Stomach (tissue), 9 donors: ENCODE results near the gene KIRREL3. TPM values are rescaled to one million over a fixed set of nuclear protein-coding genes. Genes with fewer than 3 reads are reported as not detected.

Experiments
- DNase-seq, 2 donors: peaks; one replicate each; pipeline versions ENCODE4 v3.0.0 to v3.0.0-alpha.2; 2013 to 2019
- H3K27ac ChIP-seq, 5 donors: fragments of 200-600 bp in 4 of 5; sonication (generic) in 4 of 5; one replicate each; pipeline ENCODE4 v1.5.1; 2013 to 2019; ENCODE audit warnings: mild to moderate bottlenecking in 1 of 5, moderate library complexity in 1 of 5
- H3K27me3 ChIP-seq, 3 donors: fragments of 200-600 bp; sonication (generic); one replicate each; pipeline ENCODE4 v1.5.1; 2017 to 2019; ENCODE audit warnings: mixed run types in 1 of 3
- H3K36me3 ChIP-seq, 4 donors: fragments of 200-600 bp; sonication (generic); 1 replicate in 3 of 4; 2 replicates in 1 of 4; pipeline ENCODE4 v1.5.1; 2016 to 2019
- H3K4me1 ChIP-seq, 4 donors: fragments of 200-600 bp; sonication (generic); one replicate each; pipeline ENCODE4 v1.5.1; 2016 to 2019
- H3K4me3 ChIP-seq, 4 donors: fragments of 200-600 bp; sonication (generic) in 3 of 4; one replicate each; pipeline ENCODE4 v1.5.1; 2016 to 2019; ENCODE audit warnings: mild to moderate bottlenecking in 1 of 4
- H3K9me3 ChIP-seq, 4 donors: fragments of 200-600 bp; sonication (generic); one replicate each; pipeline ENCODE4 v1.5.1; 2016 to 2019
- EP300 ChIP-seq: sonication (generic); formaldehyde crosslinking; IDR thresholded peaks from one replicate; pipeline ENCODE4 v1.6.1; 2017; ENCODE audit warnings: antibody characterized with exemption
- POLR2A ChIP-seq, 4 donors: fragments of 450-650 bp; IDR thresholded peaks; one replicate each; pipeline ENCODE4 v1.6.1; 2016; ENCODE audit warnings: antibody characterized with exemption in 4 of 4, control low read depth in 2 of 4, mild to moderate bottlenecking in 1 of 4, moderate library complexity in 1 of 4
- POLR2AphosphoS5 ChIP-seq, 3 donors: sonication (generic); formaldehyde crosslinking; IDR thresholded peaks; one replicate each; pipeline ENCODE4 v1.6.1; 2016; ENCODE audit warnings: antibody characterized with exemption in 3 of 3
- WGBS, 5 donors: extraction: QIAGEN DNeasy Blood & Tissue Kit in 3 of 5; methylation state at CpG; one replicate each; pipeline versions ENCODE4 v1.1.5 to v1.1.7; 2013 to 2018; 5-methylcytosine and 5-hydroxymethylcytosine counted together
- intact Hi-C: fragments of 100-400 bp; cut with DNase I; formaldehyde crosslinking; loops from one replicate; pipeline ENCODE4 v1.15.1; 2023; ENCODE audit warnings: low total_unique reads
- polyA plus RNA-seq, 3 donors: library from polyadenylated mRNA; stranded (reverse); fragments of 200-250 nt; gene quantifications; one replicate each; pipeline ENCODE4 v1.2.3, GENCODE V29; 2013
- total RNA-seq, 5 donors: library from RNA; depleted of rRNA; stranded (reverse); fragments of >200 nt; gene quantifications; one replicate each; pipeline versions ENCODE4 v1.1.0 to v1.2.3, GENCODE V29; 2014 to 2016
- TF ChIP-seq, protein P1 (sequence below), 7 experiments: fragments of 450-650 bp in 4 of 7; fragments of 200-600 bp in 3 of 7; sonication (generic) in 3 of 7; IDR thresholded peaks; one replicate each; pipeline ENCODE4 v1.5.1; 2016 to 2019; ENCODE audit warnings: antibody characterized with exemption in 7 of 7, control low read depth in 2 of 7, mild to moderate bottlenecking in 1 of 7
- donor health status: healthy with polysubstance abuse.
- donor health status: Bipolar disorder and iron deficiency.
- donor health status: healthy.

Gene KIRREL3
- total and polyA plus RNA-seq, 8 donors: 0.10 to 1.7 (median 0.38) TPM; not detected in 4

DNA sequence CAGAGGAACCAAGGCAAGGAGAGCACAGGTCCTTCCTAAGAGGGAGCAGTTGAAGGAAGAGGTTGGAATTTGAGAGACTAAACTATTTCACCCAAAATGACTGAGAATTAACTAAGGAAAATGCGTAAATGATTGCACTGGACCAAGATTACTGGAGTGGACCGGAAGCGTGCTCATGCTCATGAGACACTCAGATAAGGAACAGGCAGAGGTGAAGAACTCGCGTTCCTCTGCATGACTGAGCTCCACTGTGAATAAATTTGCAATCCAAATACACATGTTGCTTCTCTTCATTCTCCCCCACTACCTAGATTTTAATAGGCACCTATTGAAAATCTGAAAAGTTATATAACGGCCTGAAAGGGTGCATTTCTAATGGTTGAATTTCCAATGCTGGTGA is 207.0 kb downstream of the KIRREL3 start:
- Histone ChIP-seq H3K27me3 (peaks cover 0 to 14% (median 5%) of the 10 kb centered on the region in 3 donors), H3K9me3 (no peaks in the 10 kb centered on the region), H3K4me1 (no peaks in the 10 kb centered on the region), H3K4me3 (no peak overlapping the region), H3K36me3 (no peaks in the 10 kb centered on the region), H3K27ac (no peak overlapping the region)
- intact Hi-C loops: no loop called here
- WGBS, 5 donors: 73 to 80% (median 78%) methylated on average over 6 of the region's 6 CpGs
- DNase-seq: no peak
- no peak for TF ChIP-seq POLR2AphosphoS5 (IDR thresholded peaks at IDR 0.05)
- no peak for TF ChIP-seq POLR2A (IDR thresholded peaks at IDR 0.05)
- TF ChIP-seq, protein P1, sequence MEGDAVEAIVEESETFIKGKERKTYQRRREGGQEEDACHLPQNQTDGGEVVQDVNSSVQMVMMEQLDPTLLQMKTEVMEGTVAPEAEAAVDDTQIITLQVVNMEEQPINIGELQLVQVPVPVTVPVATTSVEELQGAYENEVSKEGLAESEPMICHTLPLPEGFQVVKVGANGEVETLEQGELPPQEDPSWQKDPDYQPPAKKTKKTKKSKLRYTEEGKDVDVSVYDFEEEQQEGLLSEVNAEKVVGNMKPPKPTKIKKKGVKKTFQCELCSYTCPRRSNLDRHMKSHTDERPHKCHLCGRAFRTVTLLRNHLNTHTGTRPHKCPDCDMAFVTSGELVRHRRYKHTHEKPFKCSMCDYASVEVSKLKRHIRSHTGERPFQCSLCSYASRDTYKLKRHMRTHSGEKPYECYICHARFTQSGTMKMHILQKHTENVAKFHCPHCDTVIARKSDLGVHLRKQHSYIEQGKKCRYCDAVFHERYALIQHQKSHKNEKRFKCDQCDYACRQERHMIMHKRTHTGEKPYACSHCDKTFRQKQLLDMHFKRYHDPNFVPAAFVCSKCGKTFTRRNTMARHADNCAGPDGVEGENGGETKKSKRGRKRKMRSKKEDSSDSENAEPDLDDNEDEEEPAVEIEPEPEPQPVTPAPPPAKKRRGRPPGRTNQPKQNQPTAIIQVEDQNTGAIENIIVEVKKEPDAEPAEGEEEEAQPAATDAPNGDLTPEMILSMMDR (IDR thresholded peaks at IDR 0.05): no peak
- TF ChIP-seq EP300: no peak

DNA sequence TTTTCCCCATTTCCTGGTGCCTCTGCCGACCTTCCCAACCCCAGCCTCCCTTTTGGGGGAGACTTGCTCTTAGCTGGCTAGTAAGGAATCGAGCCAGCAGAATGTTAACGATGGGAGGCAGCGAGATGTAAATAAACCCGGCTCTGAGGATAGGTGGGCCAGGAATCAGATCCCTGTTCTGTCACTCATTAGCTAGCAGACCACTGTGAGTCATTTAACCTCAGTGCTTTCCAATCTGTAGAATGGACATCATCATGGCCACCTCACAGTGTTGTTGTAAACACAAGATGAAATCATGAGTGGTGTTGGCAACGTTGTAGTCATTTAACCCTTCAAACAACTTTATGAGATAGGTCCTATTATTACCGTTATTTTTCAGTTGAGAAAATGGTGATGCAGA is 208.6 kb downstream of the KIRREL3 start:
- H3K4me3 ChIP-seq: no peak overlapping the region
- H3K27me3 ChIP-seq: peaks cover 0 to 14% (median 5%) of the 10 kb centered on the region in 3 donors
- 68 to 79% (median 75%) methylated on average over 7 of the region's 7 CpGs for WGBS, 5 donors
- H3K27ac ChIP-seq: no peak overlapping the region
- DNase-seq: no peak
- intact Hi-C loops: no loop called here
- H3K4me1 ChIP-seq: no peaks in the 10 kb centered on the region
- TF ChIP-seq, protein P1 (IDR thresholded peaks at IDR 0.05): no peak
- TF ChIP-seq POLR2AphosphoS5 (IDR thresholded peaks at IDR 0.05) (no peak), EP300 (no peak), POLR2A (IDR thresholded peaks at IDR 0.05) (no peak)
- H3K9me3 ChIP-seq: no peaks in the 10 kb centered on the region
- H3K36me3 ChIP-seq: no peaks in the 10 kb centered on the region

DNA sequence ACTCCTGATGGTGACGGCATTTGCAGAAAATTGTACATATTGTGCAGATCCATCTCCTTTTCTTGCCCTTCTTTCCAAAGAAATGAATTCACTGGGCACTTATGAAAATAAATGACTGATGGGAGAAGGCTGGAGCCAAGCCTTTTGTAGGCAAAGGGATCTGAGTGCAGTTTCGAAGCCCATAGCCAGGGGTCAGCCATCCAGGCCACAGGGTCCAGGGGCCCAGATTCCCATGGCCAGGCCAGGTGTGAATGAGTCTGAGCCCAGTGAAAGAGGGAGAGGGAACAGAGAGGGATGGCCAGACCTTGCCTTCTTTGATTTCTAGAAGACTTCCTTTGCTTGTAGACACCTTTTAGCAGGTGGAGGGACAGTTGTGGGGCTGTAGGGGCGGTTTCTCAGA is 209.1 kb downstream of the KIRREL3 start:
- no peak overlapping the region for H3K27ac ChIP-seq
- no peak for DNase-seq
- no peak overlapping the region for H3K4me3 ChIP-seq
- WGBS, 5 donors: 66 to 82% (median 70%) methylated on average over 3 of the region's 3 CpGs
- no peaks in the 10 kb centered on the region for H3K36me3 ChIP-seq
- H3K4me1 ChIP-seq: no peaks in the 10 kb centered on the region
- no peak for TF ChIP-seq EP300
- no peak for TF ChIP-seq POLR2AphosphoS5 (IDR thresholded peaks at IDR 0.05)
- TF ChIP-seq, protein P1 (IDR thresholded peaks at IDR 0.05): no peak
- TF ChIP-seq POLR2A (IDR thresholded peaks at IDR 0.05): no peak
- H3K27me3 ChIP-seq: peaks cover 0 to 14% (median 7%) of the 10 kb centered on the region in 3 donors
- H3K9me3 ChIP-seq: no peaks in the 10 kb centered on the region
- intact Hi-C loops: no loop called here

DNA sequence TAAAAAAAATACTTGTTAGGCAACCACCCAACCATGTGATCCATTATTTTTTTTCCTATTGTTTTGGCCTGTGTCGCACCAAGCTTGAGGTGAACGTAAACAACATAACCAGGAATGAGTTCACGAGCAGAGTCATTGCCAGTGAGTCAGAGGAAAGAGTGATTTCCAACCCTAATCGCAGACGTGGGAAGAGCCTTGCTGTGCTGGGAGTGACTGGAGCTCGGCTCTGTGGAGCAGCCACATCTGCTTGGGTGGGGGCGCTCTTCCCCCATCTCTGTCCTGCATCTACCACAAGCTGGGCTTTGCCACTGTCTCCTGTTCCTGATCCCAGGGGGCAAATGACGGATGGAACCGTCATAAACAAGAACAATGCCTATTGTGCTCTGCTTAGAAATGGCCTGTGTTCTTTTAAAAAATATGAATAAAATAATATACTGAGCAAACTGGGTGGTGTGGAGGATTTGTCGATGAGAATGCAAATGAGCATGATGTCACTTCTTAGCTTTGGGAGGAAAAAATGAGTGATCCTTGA is 210.0 kb downstream of the KIRREL3 start:
- Histone ChIP-seq H3K27me3 (peaks cover 0 to 14% (median 7%) of the 10 kb centered on the region in 3 donors), H3K27ac (no peak overlapping the region), H3K4me1 (no peaks in the 10 kb centered on the region), H3K4me3 (no peak overlapping the region), H3K9me3 (no peaks in the 10 kb centered on the region), H3K36me3 (no peaks in the 10 kb centered on the region)
- intact Hi-C loops: no loop called here
- DNase-seq: peak in 1 of 2 donors; percentile 29
- 57 to 73% (median 63%) methylated on average over 10 of the region's 10 CpGs for WGBS, 5 donors
- TF ChIP-seq EP300 (no peak), POLR2AphosphoS5 (IDR thresholded peaks at IDR 0.05) (no peak)

DNA sequence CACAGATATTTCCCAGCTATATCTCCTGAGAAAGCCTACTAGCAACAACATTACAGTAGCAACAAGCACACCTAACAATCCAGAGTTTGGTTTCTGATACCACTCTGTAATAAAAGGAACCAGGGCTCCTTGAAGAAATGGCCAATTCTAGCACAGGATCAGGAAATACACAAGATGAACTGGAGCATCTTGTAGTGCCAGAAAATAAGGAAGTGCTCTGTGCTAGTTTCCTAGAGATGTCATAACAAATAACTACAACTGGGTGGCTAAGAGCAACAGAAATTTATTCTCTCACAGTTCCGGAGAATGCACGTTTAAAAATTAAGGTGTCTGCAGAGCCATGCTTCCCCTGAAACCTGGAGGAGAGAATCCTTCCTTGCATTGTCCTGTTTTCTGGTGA is 217.8 kb downstream of the KIRREL3 start:
- no peak overlapping the region for H3K27ac ChIP-seq
- no peaks in the 10 kb centered on the region for H3K9me3 ChIP-seq
- DNase-seq: no peak
- WGBS, 5 donors: 67 to 93% (median 76%) methylated on average over 2 of the region's 2 CpGs
- H3K4me3 ChIP-seq: no peak overlapping the region
- TF ChIP-seq EP300: no peak
- TF ChIP-seq POLR2AphosphoS5 (IDR thresholded peaks at IDR 0.05): no peak
- TF ChIP-seq, protein P1 (IDR thresholded peaks at IDR 0.05): no peak
- TF ChIP-seq POLR2A (IDR thresholded peaks at IDR 0.05): no peak
- no peaks in the 10 kb centered on the region for H3K36me3 ChIP-seq
- intact Hi-C loops: no loop called here
- H3K4me1 ChIP-seq: no peaks in the 10 kb centered on the region
- H3K27me3 ChIP-seq: peaks cover 0 to 3% (median 0%) of the 10 kb centered on the region in 3 donors
